Measurements from ENCODE around the gene VTI1A. TPM values are rescaled to one million over a fixed set of nuclear protein-coding genes. Genes with fewer than 3 reads are reported as not detected.

VTI1A gene
- total and polyA plus RNA-seq, 9 of the 15 experiments (the other 6 are each of a cell fraction or from before 2014, with no cell fraction given): 9.3 to 21.4 (median 16.0) TPM

- Histone ChIP-seq H3K4me3 (no peak overlapping the region), H3K9me1 (ENCODE audit: control insufficient read depth, insufficient read depth, low read length) (no peaks in the 10 kb centered on the region), H3K27me3 (ENCODE audit: control insufficient read depth in 2 of 2, insufficient read depth in 2 of 2, low read length in 2 of 2) (no peaks in the 10 kb centered on the region), H3K9ac (ENCODE audit: insufficient read depth in 1 of 2, low read depth in 2 of 2, low read length in 2 of 2) (no peak overlapping the region), H4K20me1 (replicated peaks; ENCODE audit: control insufficient read depth, insufficient read depth, low read length) (no peaks in the 10 kb centered on the region), H3K36me3 (ENCODE audit: control insufficient read depth, insufficient read depth, low read length) (no peaks in the 10 kb centered on the region; the same call in 2 of the 3 replicates), H3K4me2 (ENCODE audit: insufficient read depth, low read length) (no peak overlapping the region), H2AFZ (ENCODE audit: low read depth, low read length) (no peak overlapping the region), H3K79me2 (ENCODE audit: control insufficient read depth, insufficient read depth, low read length) (no peaks in the 10 kb centered on the region), H3K4me1 (replicated peaks in 1 of 2; ENCODE audit: control insufficient read depth in 2 of 2, insufficient read depth in 2 of 2, low read length in 2 of 2) (no peaks in the 10 kb centered on the region), H3K9me3 (replicated peaks; ENCODE audit: control insufficient read depth, insufficient read depth, low read depth, low read length) (no peaks in the 10 kb centered on the region), H3K27ac (ENCODE audit: extremely low read depth, low read depth, low read length) (no peak overlapping the region)
- no TSS peak for BruUV-seq (replicated peaks)
- DNase-seq (ENCODE audit: extremely low read depth in 1 of 4, low spot score in 3 of 4) (no peak), ATAC-seq (no peak), FAIRE-seq (no peak)
- TF ChIP-seq, protein P1, sequence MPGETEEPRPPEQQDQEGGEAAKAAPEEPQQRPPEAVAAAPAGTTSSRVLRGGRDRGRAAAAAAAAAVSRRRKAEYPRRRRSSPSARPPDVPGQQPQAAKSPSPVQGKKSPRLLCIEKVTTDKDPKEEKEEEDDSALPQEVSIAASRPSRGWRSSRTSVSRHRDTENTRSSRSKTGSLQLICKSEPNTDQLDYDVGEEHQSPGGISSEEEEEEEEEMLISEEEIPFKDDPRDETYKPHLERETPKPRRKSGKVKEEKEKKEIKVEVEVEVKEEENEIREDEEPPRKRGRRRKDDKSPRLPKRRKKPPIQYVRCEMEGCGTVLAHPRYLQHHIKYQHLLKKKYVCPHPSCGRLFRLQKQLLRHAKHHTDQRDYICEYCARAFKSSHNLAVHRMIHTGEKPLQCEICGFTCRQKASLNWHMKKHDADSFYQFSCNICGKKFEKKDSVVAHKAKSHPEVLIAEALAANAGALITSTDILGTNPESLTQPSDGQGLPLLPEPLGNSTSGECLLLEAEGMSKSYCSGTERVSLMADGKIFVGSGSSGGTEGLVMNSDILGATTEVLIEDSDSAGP (CRISPR knock-in tag; IDR thresholded peaks at IDR 0.05): no peak
- TF ChIP-seq SMARCA5 (IDR thresholded peaks at IDR 0.05) (no peak), SAFB2 (IDR thresholded peaks at IDR 0.05; ENCODE audit: borderline replicate concordance, low read depth, low read length, severe bottlenecking) (no peak), SNRNP70 (optimal IDR thresholded peaks at IDR 0.05; ENCODE audit: low read depth, low read length) (no peak), NFRKB (IDR thresholded peaks at IDR 0.05; ENCODE audit: low read depth) (no peak), ZNF318 (IDR thresholded peaks at IDR 0.05; ENCODE audit: borderline replicate concordance in 1 of 2, low read depth in 1 of 2) (no peak), ASH1L (IDR thresholded peaks at IDR 0.05; ENCODE audit: borderline replicate concordance, low read depth, partially characterized antibody) (no peak), HMG20A (CRISPR knock-in tag; conservative IDR thresholded peaks at IDR 0.05) (no peak)
- intact Hi-C loops (cut with micrococcal nuclease): no loop called here
- ChIA-PET POLR2A (no interaction called here), CTCF (ENCODE audit: low intra/inter-chr PET ratio) (no interaction called here)
- WGBS (ENCODE audit: insufficient coverage, low coverage, missing lambda C conversion rate): 44% methylated on average over 6 of the region's 8 CpGs
- in situ Hi-C loops (cut with MboI): no loop called here
These were observed 352.9 kb downstream of the VTI1A start for GRCh38 chr10:112799726-112800510.

All from K562 (cell line).